PFSK-1 (cell line): ENCODE measurements around the gene CAV1.

Experiments used
- FOXP2 ChIP-seq: optimal IDR thresholded peaks from 2 replicates; pipeline ENCODE3; 2011; ENCODE audit warnings: borderline replicate concordance, control low read depth, inconsistent platforms; ENCODE audit not compliant: insufficient read depth; ENCODE audit errors: extremely low read length, extremely low read depth
- POLR2AphosphoS5 ChIP-seq: IDR thresholded peaks from 2 replicates; pipeline ENCODE4 v1.6.1; 2012; ENCODE audit warnings: low read depth, mild to moderate bottlenecking, control low read depth, low read length, moderate library complexity
- SIN3A ChIP-seq: IDR thresholded peaks from 2 replicates; pipeline ENCODE4 v1.6.1; 2012; ENCODE audit warnings: mild to moderate bottlenecking, low read length, moderate library complexity, borderline replicate concordance; ENCODE audit not compliant: insufficient read depth
- TAF1 ChIP-seq: IDR thresholded peaks from 2 replicates; pipeline ENCODE4 v1.6.1; 2012; ENCODE audit warnings: low read length, control low read depth, borderline replicate concordance; ENCODE audit not compliant: insufficient read depth
- TF ChIP-seq, protein P1 (sequence below), 2 experiments: IDR thresholded peaks; 2 replicates each; pipeline versions ENCODE4 v1.6.1 to v1.8.0; 2011 to 2012; ENCODE audit warnings: low read depth in 2 of 2, low read length in 2 of 2, control low read depth in 1 of 2, inconsistent platforms in 1 of 2, mild to moderate bottlenecking in 1 of 2, moderate library complexity in 1 of 2; ENCODE audit not compliant: insufficient read depth in 1 of 2

Gene CAV1

DNA sequence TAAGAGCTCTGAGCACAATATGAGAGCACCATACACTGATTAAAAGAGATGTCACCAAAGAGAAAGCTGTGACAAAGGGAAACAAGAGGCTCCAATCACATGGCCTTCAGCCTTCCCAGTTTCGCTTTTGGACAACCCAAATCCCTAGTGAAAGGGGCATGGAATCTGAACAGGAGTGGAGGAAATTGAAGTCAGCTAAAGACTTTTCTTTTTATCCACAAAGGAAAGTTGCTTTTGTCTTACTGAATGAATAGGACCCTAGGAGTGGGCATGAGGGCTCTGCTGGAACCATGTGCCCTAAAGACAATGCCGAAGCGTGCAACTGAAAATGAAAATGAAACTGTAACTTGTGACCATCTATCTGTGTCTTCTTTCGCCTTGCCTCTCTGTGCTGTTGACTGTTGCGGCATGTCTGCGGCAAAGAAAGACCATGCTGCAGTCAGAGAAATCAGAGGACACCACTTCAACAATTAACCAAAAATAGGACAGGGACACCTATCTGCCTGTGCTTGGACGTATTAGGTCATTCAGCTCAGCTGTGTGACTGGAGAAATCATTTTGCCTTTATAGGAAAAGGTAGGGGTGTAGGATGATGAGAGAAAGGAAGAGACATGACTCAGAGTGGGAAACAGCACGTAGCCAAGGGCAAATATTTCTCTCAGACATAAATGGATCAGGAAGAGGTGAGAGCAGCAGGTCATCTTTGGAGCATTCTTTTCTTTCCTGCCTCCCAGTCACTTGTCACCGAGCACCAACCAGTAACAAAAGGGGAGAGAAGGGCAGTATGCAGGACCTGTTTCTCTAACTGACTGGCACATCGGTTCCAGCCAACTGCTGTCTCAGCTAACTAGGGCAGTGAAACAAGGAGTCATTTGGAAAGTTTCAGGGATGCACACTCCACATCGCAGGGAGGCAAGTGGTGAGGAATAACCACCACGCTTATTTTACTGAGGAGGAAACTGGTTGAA lies 13.0 kb upstream of the CAV1 start:
- TF ChIP-seq FOXP2, result no peak
- TF ChIP-seq TAF1, result no peak
- TF ChIP-seq POLR2AphosphoS5, result no peak
- TF ChIP-seq SIN3A, result no peak; the same call in 1 of the 2 replicates
- TF ChIP-seq, protein P1, sequence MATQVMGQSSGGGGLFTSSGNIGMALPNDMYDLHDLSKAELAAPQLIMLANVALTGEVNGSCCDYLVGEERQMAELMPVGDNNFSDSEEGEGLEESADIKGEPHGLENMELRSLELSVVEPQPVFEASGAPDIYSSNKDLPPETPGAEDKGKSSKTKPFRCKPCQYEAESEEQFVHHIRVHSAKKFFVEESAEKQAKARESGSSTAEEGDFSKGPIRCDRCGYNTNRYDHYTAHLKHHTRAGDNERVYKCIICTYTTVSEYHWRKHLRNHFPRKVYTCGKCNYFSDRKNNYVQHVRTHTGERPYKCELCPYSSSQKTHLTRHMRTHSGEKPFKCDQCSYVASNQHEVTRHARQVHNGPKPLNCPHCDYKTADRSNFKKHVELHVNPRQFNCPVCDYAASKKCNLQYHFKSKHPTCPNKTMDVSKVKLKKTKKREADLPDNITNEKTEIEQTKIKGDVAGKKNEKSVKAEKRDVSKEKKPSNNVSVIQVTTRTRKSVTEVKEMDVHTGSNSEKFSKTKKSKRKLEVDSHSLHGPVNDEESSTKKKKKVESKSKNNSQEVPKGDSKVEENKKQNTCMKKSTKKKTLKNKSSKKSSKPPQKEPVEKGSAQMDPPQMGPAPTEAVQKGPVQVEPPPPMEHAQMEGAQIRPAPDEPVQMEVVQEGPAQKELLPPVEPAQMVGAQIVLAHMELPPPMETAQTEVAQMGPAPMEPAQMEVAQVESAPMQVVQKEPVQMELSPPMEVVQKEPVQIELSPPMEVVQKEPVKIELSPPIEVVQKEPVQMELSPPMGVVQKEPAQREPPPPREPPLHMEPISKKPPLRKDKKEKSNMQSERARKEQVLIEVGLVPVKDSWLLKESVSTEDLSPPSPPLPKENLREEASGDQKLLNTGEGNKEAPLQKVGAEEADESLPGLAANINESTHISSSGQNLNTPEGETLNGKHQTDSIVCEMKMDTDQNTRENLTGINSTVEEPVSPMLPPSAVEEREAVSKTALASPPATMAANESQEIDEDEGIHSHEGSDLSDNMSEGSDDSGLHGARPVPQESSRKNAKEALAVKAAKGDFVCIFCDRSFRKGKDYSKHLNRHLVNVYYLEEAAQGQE (IDR thresholded peaks at IDR 0.05; ENCODE audit: insufficient read depth in 1 of 2, low read depth in 2 of 2, low read length in 2 of 2), result no peak

DNA sequence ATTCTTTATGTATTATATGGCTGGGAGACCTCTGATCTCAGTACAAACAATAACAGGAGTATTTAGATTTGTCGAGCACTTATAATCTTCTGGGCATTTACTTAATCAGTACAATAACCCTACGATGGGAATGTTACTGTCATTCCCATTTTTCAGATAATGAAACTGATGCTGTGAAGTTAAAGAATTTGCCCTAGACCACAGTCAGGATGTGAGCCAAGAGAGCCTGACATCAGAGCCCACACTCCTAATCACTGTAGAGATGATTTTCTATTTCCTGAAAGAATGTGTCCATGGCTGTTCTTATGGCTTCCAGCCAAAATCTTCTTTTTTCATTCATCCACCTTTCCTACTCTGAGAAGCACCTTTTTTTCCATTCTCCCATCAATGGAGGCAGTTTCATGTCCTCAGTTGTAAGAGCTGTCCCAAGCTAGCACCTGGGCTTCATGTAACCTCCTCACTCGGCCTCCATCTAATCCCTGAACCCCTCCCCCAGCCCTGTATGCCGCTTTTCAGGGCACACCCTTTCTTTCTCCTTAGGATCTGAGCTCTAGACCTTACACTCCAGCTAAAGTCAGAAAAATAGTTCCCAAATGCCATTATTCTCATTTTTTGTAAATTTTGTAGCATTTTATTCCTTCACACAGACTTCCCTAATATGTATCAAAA lies 12.2 kb upstream of the CAV1 start:
- TF ChIP-seq, protein P1 (IDR thresholded peaks at IDR 0.05; ENCODE audit: insufficient read depth in 1 of 2, low read depth in 2 of 2, low read length in 2 of 2), result no peak
- no peak for TF ChIP-seq POLR2AphosphoS5
- TF ChIP-seq SIN3A, result no peak
- no peak for TF ChIP-seq FOXP2
- TF ChIP-seq TAF1, result no peak

GRCh38 chr7:116515584-116515983 lies 9.3 kb upstream of the CAV1 start:
- TF ChIP-seq POLR2AphosphoS5 (no peak), TAF1 (no peak), SIN3A (no peak), FOXP2 (no peak)
- TF ChIP-seq, protein P1 (IDR thresholded peaks at IDR 0.05; ENCODE audit: insufficient read depth in 1 of 2, low read depth in 2 of 2, low read length in 2 of 2), result no peak

GRCh38 chr7:116516324-116516723 lies 8.5 kb upstream of the CAV1 start:
- TF ChIP-seq SIN3A (no peak), POLR2AphosphoS5 (no peak), FOXP2 (no peak), TAF1 (no peak)
- TF ChIP-seq, protein P1 (IDR thresholded peaks at IDR 0.05; ENCODE audit: insufficient read depth in 1 of 2, low read depth in 2 of 2, low read length in 2 of 2), result no peak
